Natural killer cell (primary cell): ENCODE measurements around the gene NDUFAF5. TPM values are rescaled to one million over a fixed set of nuclear protein-coding genes. Genes with fewer than 3 reads are reported as not detected.

Experiments
- ATAC-seq, 3 donors: fragments of 150-1000 bp in 2 of 3; fragments of 200-7000 bp in 1 of 3; cut with Tn5 transposase; 1 replicate in 1 of 3; 2 replicates in 2 of 3; pipeline ENCODE4 v1.10.0; 2021; ENCODE audit warnings: mild to moderate bottlenecking in 2 of 3, moderate library complexity in 2 of 3
- DNase-seq, 2 donors: peaks; one replicate each; pipeline versions ENCODE4 v3.0.0 to v3.0.0-alpha.2; 2013 to 2021; ENCODE audit warnings: mixed read lengths in 1 of 2
- H3K27ac ChIP-seq: one replicate; pipeline ENCODE4 v1.5.1; 2013; ENCODE audit warnings: mild to moderate bottlenecking, low read length
- H3K27me3 ChIP-seq: one replicate; pipeline ENCODE4 v1.6.1; 2013; ENCODE audit warnings: low read length; ENCODE audit not compliant: control insufficient read depth, insufficient read depth
- H3K36me3 ChIP-seq: one replicate; pipeline ENCODE4 v1.6.1; 2013; ENCODE audit warnings: low read length; ENCODE audit not compliant: control insufficient read depth, insufficient read depth
- H3K4me1 ChIP-seq: one replicate; pipeline ENCODE4 v1.6.1; 2013; ENCODE audit warnings: low read length; ENCODE audit not compliant: control insufficient read depth, insufficient read depth
- H3K4me3 ChIP-seq: one replicate; pipeline ENCODE4 v1.5.1; 2013; ENCODE audit warnings: low read length
- H3K9me3 ChIP-seq: one replicate; pipeline ENCODE4 v1.6.1; 2013; ENCODE audit warnings: low read length; ENCODE audit not compliant: control insufficient read depth, insufficient read depth
- H3K27ac Mint-ChIP-seq, 2 donors: one replicate each; pipeline ENCODE4 v1.8.0; 2022; ENCODE audit warnings: mild to moderate bottlenecking in 2 of 2, mixed read lengths in 2 of 2, moderate library complexity in 1 of 2
- H3K27me3 Mint-ChIP-seq, 2 donors: one replicate each; pipeline ENCODE4 v1.8.0; 2022; ENCODE audit warnings: low read depth in 2 of 2, mixed read lengths in 2 of 2
- H3K36me3 Mint-ChIP-seq: one replicate; pipeline ENCODE4 v1.8.0; 2022; ENCODE audit warnings: mixed read lengths
- H3K4me1 Mint-ChIP-seq, 2 donors: one replicate each; pipeline ENCODE4 v1.8.0; 2022; ENCODE audit warnings: mixed read lengths in 2 of 2
- H3K4me3 Mint-ChIP-seq: one replicate; pipeline ENCODE4 v1.8.0; 2022; ENCODE audit warnings: mild to moderate bottlenecking, moderate library complexity, mixed read lengths
- H3K9me3 Mint-ChIP-seq, 2 donors: one replicate each; pipeline ENCODE4 v1.8.0; 2022; ENCODE audit warnings: mixed read lengths in 2 of 2
- CTCF ChIP-seq: fragments of 200-600 bp; IDR thresholded peaks from one replicate; pipeline ENCODE4 v1.8.0; 2022; ENCODE audit warnings: antibody characterized with exemption
- WGBS: methylation state at CpG from one replicate; pipeline ENCODE4 v1.1.7; 2013; ENCODE audit warnings: missing lambda C conversion rate; ENCODE audit not compliant: insufficient coverage; 5-methylcytosine and 5-hydroxymethylcytosine counted together
- intact Hi-C: fragments of 100-400 bp; cut with micrococcal nuclease; formaldehyde crosslinking; loops from one replicate; pipeline ENCODE4 v1.14.2; 2022
- total RNA-seq, 4 donors: library from RNA; stranded (reverse); fragments of 120-200 nt in 1 of 4; gene quantifications; one replicate each; pipeline versions ENCODE4 v1.2.3 to v1.2.4, GENCODE V29; 2013 to 2022

NDUFAF5 gene
- total RNA-seq, 3 donors from 2014 or later (not counting 1 experiment from before 2014, with no cell fraction given) = 63.4 to 75.9 (median 63.7) TPM

GRCh38 chr20:13813910-13814309 lies 29.1 kb downstream of the NDUFAF5 start:
- intact Hi-C loops = no loop called here
- Histone ChIP-seq H3K9me3 (no peaks in the 10 kb centered on the region), H3K36me3 (peaks cover 75% of the 10 kb centered on the region), H3K4me3 (no peak overlapping the region), H3K27ac (no peak overlapping the region), H3K4me1 (no peaks in the 10 kb centered on the region), H3K27me3 (no peaks in the 10 kb centered on the region)
- TF ChIP-seq CTCF = no peak
- no peaks in the 10 kb centered on the region for H3K27me3 Mint-ChIP-seq
- WGBS = over 99% methylated on average over 3 of the region's 3 CpGs
- H3K9me3 Mint-ChIP-seq = no peaks in the 10 kb centered on the region
- ATAC-seq = no peak
- DNase-seq = no peak
- H3K36me3 Mint-ChIP-seq = peaks cover 16% of the 10 kb centered on the region
- peak overlapping the region in 1 of 2 donors; percentile 27 for H3K27ac Mint-ChIP-seq
- no peak overlapping the region for H3K4me3 Mint-ChIP-seq
- H3K4me1 Mint-ChIP-seq = no peaks in the 10 kb centered on the region

GRCh38 chr20:13814672-13815071 lies 29.8 kb downstream of the NDUFAF5 start:
- DNase-seq = no peak
- no peaks in the 10 kb centered on the region for H3K9me3 Mint-ChIP-seq
- H3K27me3 ChIP-seq = no peaks in the 10 kb centered on the region
- peaks cover 17% of the 10 kb centered on the region for H3K36me3 Mint-ChIP-seq
- peaks cover 68% of the 10 kb centered on the region for H3K36me3 ChIP-seq
- no peaks in the 10 kb centered on the region for H3K4me1 Mint-ChIP-seq
- no peak for TF ChIP-seq CTCF
- H3K4me3 ChIP-seq = no peak overlapping the region
- WGBS = 95% methylated on average over 3 of the region's 4 CpGs
- no peaks in the 10 kb centered on the region for H3K4me1 ChIP-seq
- no peak overlapping the region for H3K4me3 Mint-ChIP-seq
- no peaks in the 10 kb centered on the region for H3K27me3 Mint-ChIP-seq
- no peak for ATAC-seq
- no peak overlapping the region for H3K27ac Mint-ChIP-seq
- H3K27ac ChIP-seq = no peak overlapping the region
- intact Hi-C loops = no loop called here
- H3K9me3 ChIP-seq = no peaks in the 10 kb centered on the region

GRCh38 chr20:13816757-13817156 lies 31.9 kb downstream of the NDUFAF5 start:
- intact Hi-C loops = no loop called here
- H3K4me1 Mint-ChIP-seq = no peaks in the 10 kb centered on the region

More at GRCh38 chr20:13816757-13817156, 31.9 kb downstream of the NDUFAF5 start:
- Mint-ChIP-seq H3K27ac (peak overlapping the region; percentile 24 to 31), H3K9me3 (no peaks in the 10 kb centered on the region), H3K4me3 (no peak overlapping the region), H3K36me3 (peaks cover 17% of the 10 kb centered on the region), H3K27me3 (no peaks in the 10 kb centered on the region)
- no peak overlapping the region for H3K27ac ChIP-seq
- H3K4me1 ChIP-seq = no peaks in the 10 kb centered on the region
- H3K4me3 ChIP-seq = no peak overlapping the region
- DNase-seq (no peak), ATAC-seq (no peak)
- H3K9me3 ChIP-seq = no peaks in the 10 kb centered on the region
- H3K36me3 ChIP-seq = peaks cover 48% of the 10 kb centered on the region
- WGBS = no CpG with 5 or more reads among the region's 3 CpGs
- no peaks in the 10 kb centered on the region for H3K27me3 ChIP-seq
- TF ChIP-seq CTCF = no peak
